Measurements from ENCODE around the gene RGMA. TPM values are rescaled to one million over a fixed set of nuclear protein-coding genes. Genes with fewer than 3 reads are reported as not detected.
A peak's percentile ranks its signal among the peaks of the same experiment; 100 is the strongest.

RGMA gene
- total RNA-seq, 1 donor from 2014 or later = 5.7 TPM

GRCh38 chr15:93031103-93031464 is 57.9 kb downstream of the RGMA start:
- Mint-ChIP-seq H3K9me3 (ENCODE audit: unreplicated experiment) (no peaks in the 10 kb centered on the region), H3K27ac (ENCODE audit: unreplicated experiment) (no peak overlapping the region), H3K4me1 (ENCODE audit: unreplicated experiment) (peaks cover 6% of the 10 kb centered on the region), H3K4me3 (ENCODE audit: unreplicated experiment) (no peak overlapping the region), H3K36me3 (ENCODE audit: low read depth, unreplicated experiment) (peaks cover 14% of the 10 kb centered on the region), H3K27me3 (ENCODE audit: unreplicated experiment) (peaks cover 9% of the 10 kb centered on the region)
- TF ChIP-seq CTCF (IDR thresholded peaks at IDR 0.05; ENCODE audit: unreplicated experiment) = no peak
- DNase-seq (ENCODE audit: low spot score) = no peak

- peaks cover 9% of the 10 kb centered on the region for H3K27me3 Mint-ChIP-seq (ENCODE audit: unreplicated experiment)
- peaks cover 19% of the 10 kb centered on the region for H3K36me3 Mint-ChIP-seq (ENCODE audit: low read depth, unreplicated experiment)
- H3K9me3 Mint-ChIP-seq (ENCODE audit: unreplicated experiment) = no peaks in the 10 kb centered on the region
- peak overlapping the region; percentile 52 for H3K27ac Mint-ChIP-seq (ENCODE audit: unreplicated experiment)
- DNase-seq (ENCODE audit: low spot score) = peak; percentile 74
- H3K4me3 Mint-ChIP-seq (ENCODE audit: unreplicated experiment) = no peak overlapping the region
- peak; percentile 81 for TF ChIP-seq CTCF (IDR thresholded peaks at IDR 0.05; ENCODE audit: unreplicated experiment)
- H3K4me1 Mint-ChIP-seq (ENCODE audit: unreplicated experiment) = peaks cover 8% of the 10 kb centered on the region
Measured at GRCh38 chr15:93030430-93031102, 58.4 kb downstream of the RGMA start.

- H3K27ac Mint-ChIP-seq (ENCODE audit: unreplicated experiment) = peak overlapping the region; percentile 52
- peaks cover 9% of the 10 kb centered on the region for H3K27me3 Mint-ChIP-seq (ENCODE audit: unreplicated experiment)
- H3K4me3 Mint-ChIP-seq (ENCODE audit: unreplicated experiment) = no peak overlapping the region
- no peak for DNase-seq (ENCODE audit: low spot score)
- no peak for TF ChIP-seq CTCF (IDR thresholded peaks at IDR 0.05; ENCODE audit: unreplicated experiment)
- peaks cover 15% of the 10 kb centered on the region for H3K4me1 Mint-ChIP-seq (ENCODE audit: unreplicated experiment)
- peaks cover 25% of the 10 kb centered on the region for H3K36me3 Mint-ChIP-seq (ENCODE audit: low read depth, unreplicated experiment)
- H3K9me3 Mint-ChIP-seq (ENCODE audit: unreplicated experiment) = no peaks in the 10 kb centered on the region
Measured at GRCh38 chr15:93029836-93030429, 59.1 kb downstream of the RGMA start.

- H3K36me3 Mint-ChIP-seq (ENCODE audit: low read depth, unreplicated experiment) = peaks cover 31% of the 10 kb centered on the region
Measured at GRCh38 chr15:93029214-93029835, 59.7 kb downstream of the RGMA start.

More at GRCh38 chr15:93029214-93029835, 59.7 kb downstream of the RGMA start:
- Mint-ChIP-seq H3K27me3 (ENCODE audit: unreplicated experiment) (peaks cover 13% of the 10 kb centered on the region), H3K4me1 (ENCODE audit: unreplicated experiment) (peaks cover 21% of the 10 kb centered on the region), H3K27ac (ENCODE audit: unreplicated experiment) (no peak overlapping the region), H3K9me3 (ENCODE audit: unreplicated experiment) (no peaks in the 10 kb centered on the region), H3K4me3 (ENCODE audit: unreplicated experiment) (no peak overlapping the region)
- no peak for TF ChIP-seq CTCF (IDR thresholded peaks at IDR 0.05; ENCODE audit: unreplicated experiment)
- no peak for DNase-seq (ENCODE audit: low spot score)
